Fibroblast of lung (primary cell): ENCODE results near the gene COL9A3. TPM values are rescaled to one million over a fixed set of nuclear protein-coding genes. Genes with fewer than 3 reads are reported as not detected.

ENCODE experiments used
- DNase-seq, 2 donors: peaks; one replicate each; pipeline versions ENCODE4 v3.0.0 to v3.0.0-alpha.2; 2010; ENCODE audit warnings: low read depth in 2 of 2
- H2AFZ ChIP-seq: 2 replicates; pipeline ENCODE4 v1.5.1; 2012; ENCODE audit warnings: low read length, control low read depth, inconsistent platforms
- H3K27ac ChIP-seq: 2 replicates; pipeline ENCODE4 v1.5.1; 2011; ENCODE audit warnings: low read length, control low read depth; ENCODE audit not compliant: insufficient read depth
- H3K27me3 ChIP-seq: 2 replicates; pipeline ENCODE4 v1.5.1; 2011; ENCODE audit warnings: mild to moderate bottlenecking, low read length; ENCODE audit not compliant: control insufficient read depth, insufficient read depth
- H3K36me3 ChIP-seq: 2 replicates; pipeline ENCODE4 v1.5.1; 2011; ENCODE audit warnings: low read length; ENCODE audit not compliant: control insufficient read depth, insufficient read depth
- H3K4me1 ChIP-seq: 2 replicates; pipeline ENCODE4 v1.5.1; 2011; ENCODE audit warnings: low read length; ENCODE audit not compliant: control insufficient read depth, insufficient read depth; ENCODE audit errors: extremely low read depth
- H3K4me2 ChIP-seq: 2 replicates; pipeline ENCODE4 v1.5.1; 2011; ENCODE audit warnings: low read length, control low read depth; ENCODE audit not compliant: insufficient read depth; ENCODE audit errors: extremely low read depth
- H3K4me3 ChIP-seq, 4 experiments: fragments of 200-600 bp in 1 of 4; sonication (generic) in 1 of 4; replicated peaks in 1 of 4; 2 replicates each; pipeline ENCODE4 v1.5.1; 2011 to 2016; ENCODE audit warnings: low read length in 4 of 4, low read depth in 3 of 4, mild to moderate bottlenecking in 3 of 4, control low read depth in 2 of 4, inconsistent platforms in 1 of 4, mixed read lengths in 1 of 4; ENCODE audit not compliant: insufficient read depth in 1 of 4; ENCODE audit errors: control extremely low read depth in 1 of 4
- H3K79me2 ChIP-seq: 2 replicates; pipeline ENCODE4 v1.5.1; 2012; ENCODE audit warnings: mild to moderate bottlenecking, low read length, inconsistent platforms; ENCODE audit not compliant: control insufficient read depth, insufficient read depth
- H3K9ac ChIP-seq: 2 replicates; pipeline ENCODE4 v1.5.1; 2011; ENCODE audit warnings: mild to moderate bottlenecking, low read length, control low read depth; ENCODE audit not compliant: insufficient read depth
- H3K9me3 ChIP-seq: 2 replicates; pipeline ENCODE4 v1.5.1; 2012; ENCODE audit warnings: low read depth, low read length; ENCODE audit not compliant: control insufficient read depth, insufficient read depth
- H4K20me1 ChIP-seq: 2 replicates; pipeline ENCODE4 v1.5.1; 2011; ENCODE audit warnings: low read length; ENCODE audit not compliant: control insufficient read depth, insufficient read depth; ENCODE audit errors: extremely low read depth
- EZH2 ChIP-seq: IDR thresholded peaks from 2 replicates; pipeline ENCODE4 v1.5.1; 2012; ENCODE audit warnings: low read length, control low read depth, mild to moderate bottlenecking; ENCODE audit errors: missing control alignments
- polyA plus RNA-seq, 2 donors: library from polyadenylated mRNA; depleted of rRNA in 1 of 2; stranded (reverse) in 1 of 2; unstranded in 1 of 2; fragments of >200 nt; gene quantifications; 2 replicates each; pipeline ENCODE4 v1.2.1, GENCODE V29; 2011 to 2012; ENCODE audit warnings: missing spikeins in 1 of 2
- total RNA-seq: library from RNA; depleted of rRNA; stranded (reverse); fragments of >200 nt; gene quantifications from 2 replicates; pipeline ENCODE4 v1.2.1, GENCODE V29; 2014
- TF ChIP-seq, protein P1 (sequence below), 2 donors: IDR thresholded peaks in 1 of 2; conservative IDR thresholded peaks in 1 of 2; 1 replicate in 1 of 2; 2 replicates in 1 of 2; pipeline ENCODE4 v1.5.1; 2011 to 2012; ENCODE audit warnings: low read length in 2 of 2, control low read depth in 1 of 2, inconsistent platforms in 1 of 2, low read depth in 1 of 2, mild to moderate bottlenecking in 1 of 2

Gene COL9A3
- total and polyA plus RNA-seq, 2 donors (not counting 1 experiment from before 2014, with no cell fraction given), result 0.17 TPM

DNA sequence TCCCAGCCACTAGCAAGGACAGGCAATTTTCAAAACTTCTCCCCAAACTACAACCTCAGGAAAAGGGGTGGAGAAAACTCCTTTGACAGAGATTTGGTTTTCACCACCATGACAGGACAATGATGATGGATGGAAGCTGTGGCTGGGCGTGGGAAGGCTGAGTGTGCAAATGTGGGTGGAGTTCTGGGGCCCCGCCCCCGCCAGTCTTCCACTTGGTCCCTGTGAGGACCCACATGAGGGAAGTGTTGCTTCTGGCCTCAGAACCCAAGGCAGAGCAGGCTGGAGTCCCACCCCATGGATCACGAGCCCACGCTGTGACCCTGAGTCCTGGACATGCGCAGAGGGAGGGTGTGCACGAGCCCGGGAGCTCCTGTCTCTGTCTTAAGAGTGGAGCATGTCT, 42.1 kb upstream of the COL9A3 start:
- Histone ChIP-seq H3K4me3 (no peak overlapping the region), H3K9me3 (no peaks in the 10 kb centered on the region), H3K4me1 (no peaks in the 10 kb centered on the region), H3K79me2 (no peaks in the 10 kb centered on the region), H3K36me3 (no peaks in the 10 kb centered on the region), H2AFZ (no peak overlapping the region), H3K27ac (no peak overlapping the region), H3K4me2 (no peak overlapping the region), H4K20me1 (no peaks in the 10 kb centered on the region), H3K27me3 (no peaks in the 10 kb centered on the region), H3K9ac (no peak overlapping the region)
- TF ChIP-seq EZH2, result no peak
- TF ChIP-seq, protein P1, sequence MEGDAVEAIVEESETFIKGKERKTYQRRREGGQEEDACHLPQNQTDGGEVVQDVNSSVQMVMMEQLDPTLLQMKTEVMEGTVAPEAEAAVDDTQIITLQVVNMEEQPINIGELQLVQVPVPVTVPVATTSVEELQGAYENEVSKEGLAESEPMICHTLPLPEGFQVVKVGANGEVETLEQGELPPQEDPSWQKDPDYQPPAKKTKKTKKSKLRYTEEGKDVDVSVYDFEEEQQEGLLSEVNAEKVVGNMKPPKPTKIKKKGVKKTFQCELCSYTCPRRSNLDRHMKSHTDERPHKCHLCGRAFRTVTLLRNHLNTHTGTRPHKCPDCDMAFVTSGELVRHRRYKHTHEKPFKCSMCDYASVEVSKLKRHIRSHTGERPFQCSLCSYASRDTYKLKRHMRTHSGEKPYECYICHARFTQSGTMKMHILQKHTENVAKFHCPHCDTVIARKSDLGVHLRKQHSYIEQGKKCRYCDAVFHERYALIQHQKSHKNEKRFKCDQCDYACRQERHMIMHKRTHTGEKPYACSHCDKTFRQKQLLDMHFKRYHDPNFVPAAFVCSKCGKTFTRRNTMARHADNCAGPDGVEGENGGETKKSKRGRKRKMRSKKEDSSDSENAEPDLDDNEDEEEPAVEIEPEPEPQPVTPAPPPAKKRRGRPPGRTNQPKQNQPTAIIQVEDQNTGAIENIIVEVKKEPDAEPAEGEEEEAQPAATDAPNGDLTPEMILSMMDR (conservative IDR thresholded peaks at IDR 0.05 in 1 of 2, IDR thresholded peaks at IDR 0.05 in 1 of 2; ENCODE audit: low read depth in 1 of 2, low read length in 2 of 2), result no peak
- DNase-seq, result no peak

DNA sequence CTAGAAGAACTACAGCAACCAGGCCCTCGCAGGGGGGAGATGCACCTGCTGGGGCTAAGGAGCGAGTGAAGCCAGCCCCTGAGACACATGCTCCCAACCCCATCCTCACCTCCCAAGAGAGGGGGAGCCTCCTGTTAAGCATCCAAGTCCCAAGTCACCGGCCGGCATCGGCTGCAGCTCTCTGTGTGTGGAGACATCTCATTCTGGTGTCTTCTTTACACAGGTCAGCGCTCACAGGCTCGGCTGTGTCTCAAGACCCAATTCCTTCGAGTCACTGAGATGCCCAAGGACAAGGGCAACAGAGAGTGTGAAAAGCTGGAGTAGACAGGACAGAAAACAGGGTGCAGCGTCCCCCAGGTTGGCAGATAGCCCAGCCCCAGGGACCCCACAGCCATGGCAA, 41.6 kb upstream of the COL9A3 start:
- TF ChIP-seq, protein P1 (conservative IDR thresholded peaks at IDR 0.05 in 1 of 2, IDR thresholded peaks at IDR 0.05 in 1 of 2; ENCODE audit: low read depth in 1 of 2, low read length in 2 of 2), result no peak
- TF ChIP-seq EZH2, result no peak
- Histone ChIP-seq H3K4me2 (no peak overlapping the region), H3K4me3 (no peak overlapping the region), H3K9me3 (no peaks in the 10 kb centered on the region), H3K79me2 (no peaks in the 10 kb centered on the region), H3K4me1 (no peaks in the 10 kb centered on the region), H4K20me1 (no peaks in the 10 kb centered on the region), H3K27ac (no peak overlapping the region), H3K27me3 (no peaks in the 10 kb centered on the region), H3K9ac (no peak overlapping the region), H3K36me3 (no peaks in the 10 kb centered on the region), H2AFZ (no peak overlapping the region)
- no peak for DNase-seq

DNA sequence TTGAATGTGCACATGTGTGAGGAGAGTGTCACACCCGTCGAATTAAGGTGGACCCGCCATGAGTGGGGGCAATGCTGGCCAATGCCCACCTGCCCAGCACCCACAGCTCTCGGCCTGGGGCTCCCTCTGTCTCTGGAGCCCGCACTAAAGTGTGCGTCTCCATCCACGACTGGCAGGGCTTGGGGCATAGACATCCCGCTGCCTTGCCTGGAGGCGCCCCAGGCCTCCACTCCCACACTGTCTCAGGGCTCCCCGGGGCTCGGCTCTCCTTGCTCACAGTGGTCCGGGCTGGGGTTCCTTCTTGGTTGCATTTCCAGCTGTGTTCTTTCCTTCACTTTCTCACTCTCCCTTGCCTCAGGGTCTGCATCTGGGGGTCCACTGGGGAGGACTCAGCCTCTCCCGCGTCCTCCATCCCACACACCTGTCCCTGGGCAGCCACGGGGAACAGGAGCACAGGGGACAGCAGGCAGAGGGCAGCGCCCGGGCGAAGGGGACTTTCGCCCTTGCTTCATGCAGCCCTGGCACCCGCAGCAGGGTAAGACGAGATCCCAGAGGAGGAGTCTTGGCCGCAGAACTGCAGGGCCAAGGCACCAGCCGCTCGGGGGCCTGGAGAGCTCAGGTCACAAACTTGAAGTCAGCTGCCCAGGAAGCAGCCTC, 40.7 kb upstream of the COL9A3 start:
- H3K9ac ChIP-seq, result no peak overlapping the region
- TF ChIP-seq EZH2, result no peak
- TF ChIP-seq, protein P1 (conservative IDR thresholded peaks at IDR 0.05 in 1 of 2, IDR thresholded peaks at IDR 0.05 in 1 of 2; ENCODE audit: low read depth in 1 of 2, low read length in 2 of 2), result no peak
- H3K36me3 ChIP-seq, result no peaks in the 10 kb centered on the region
- no peaks in the 10 kb centered on the region for H4K20me1 ChIP-seq
- H3K9me3 ChIP-seq, result no peaks in the 10 kb centered on the region
- no peaks in the 10 kb centered on the region for H3K4me1 ChIP-seq
- DNase-seq, result no peak
- no peaks in the 10 kb centered on the region for H3K27me3 ChIP-seq
- no peak overlapping the region for H3K4me3 ChIP-seq
- H3K4me2 ChIP-seq, result no peak overlapping the region
- no peak overlapping the region for H3K27ac ChIP-seq
- no peak overlapping the region for H2AFZ ChIP-seq
- H3K79me2 ChIP-seq, result no peaks in the 10 kb centered on the region
